SK-N-SH (cell line): ENCODE measurements around the gene INTU. TPM values are rescaled to one million over a fixed set of nuclear protein-coding genes. Genes with fewer than 3 reads are reported as not detected.
A peak's percentile ranks its signal among the peaks of the same experiment; 100 is the strongest.

Experiments used
- CTCF ChIA-PET: fragments of 300-600, 350-600 bp; formaldehyde crosslinking; extraction: SDS; loops from one replicate; lab custom pipeline; 2021; lab: Yijun Ruan, JAX
- POLR2A ChIA-PET: fragments of 350-600 bp; sonication (Branson Sonifier 250); formaldehyde crosslinking; extraction: SDS; loops from one replicate; lab custom pipeline; 2020; ENCODE audit warnings: antibody characterized with exemption, inconsistent platforms; lab: Yijun Ruan, JAX
- DNase-seq: peaks from one replicate; pipeline ENCODE4 v3.0.0; 2012
- H2AFZ ChIP-seq: fragments of 200-600 bp; sonication (generic); 2 replicates; pipeline ENCODE4 v1.8.1; 2016; ENCODE audit warnings: antibody characterized with exemption, mild to moderate bottlenecking, low read depth
- H3F3A ChIP-seq: fragments of 200-600 bp; sonication (generic); replicated peaks from 2 replicates; pipeline ENCODE3; 2016; ENCODE audit warnings: antibody characterized with exemption, mild to moderate bottlenecking; ENCODE audit not compliant: insufficient read depth
- H3K27ac ChIP-seq, 2 experiments: fragments of 200-500 bp in 1 of 2; fragments of 200-600 bp in 1 of 2; sonication (Bioruptor generic) in 1 of 2; sonication (generic), shearing (Covaris generic) in 1 of 2; 2 replicates each; pipeline versions ENCODE4 v1.5.1 to v1.6.1; 2014 to 2016; ENCODE audit warnings: low read depth in 2 of 2, inconsistent platforms in 1 of 2, low read length in 1 of 2, mild to moderate bottlenecking in 1 of 2, mixed read lengths in 1 of 2
- H3K27me3 ChIP-seq: fragments of 200-600 bp; sonication (generic), shearing (Covaris generic); 2 replicates; pipeline ENCODE4 v1.6.1; 2016; ENCODE audit warnings: mixed run types; ENCODE audit not compliant: insufficient read depth
- H3K36me3 ChIP-seq, 2 experiments: fragments of 200-500 bp in 1 of 2; fragments of 200-600 bp in 1 of 2; sonication (Bioruptor generic) in 1 of 2; sonication (generic) in 1 of 2; replicated peaks in 1 of 2; 2 replicates each; pipeline versions ENCODE3 to v1.5.1; 2014 to 2016; ENCODE audit warnings: low read length in 1 of 2, mild to moderate bottlenecking in 1 of 2; ENCODE audit not compliant: insufficient read depth in 2 of 2, control insufficient read depth in 1 of 2
- H3K4me1 ChIP-seq, 2 experiments: fragments of 200-500 bp in 1 of 2; fragments of 200-600 bp in 1 of 2; sonication (Bioruptor generic) in 1 of 2; sonication (generic), shearing (Covaris generic) in 1 of 2; 2 replicates each; pipeline versions ENCODE4 v1.5.1 to v1.6.1; 2014 to 2016; ENCODE audit warnings: low read depth in 1 of 2, low read length in 1 of 2, mixed run types in 1 of 2; ENCODE audit not compliant: insufficient read depth in 2 of 2, control insufficient read depth in 1 of 2
- H3K4me2 ChIP-seq: fragments of 200-600 bp; sonication (generic), shearing (Covaris generic); 2 replicates; pipeline ENCODE4 v1.6.1; 2017; ENCODE audit warnings: mixed run types
- H3K4me3 ChIP-seq, 2 experiments: fragments of 200-500 bp in 1 of 2; fragments of 200-600 bp in 1 of 2; sonication (Bioruptor generic) in 1 of 2; sonication (generic), shearing (Covaris generic) in 1 of 2; 2 replicates each; pipeline versions ENCODE4 v1.5.1 to v1.8.1; 2014 to 2016; ENCODE audit warnings: low read depth in 2 of 2, inconsistent platforms in 1 of 2, low read length in 1 of 2, mild to moderate bottlenecking in 1 of 2, mixed read lengths in 1 of 2, moderate library complexity in 1 of 2
- H3K79me2 ChIP-seq: fragments of 200-600 bp; sonication (generic); 2 replicates; pipeline ENCODE4 v1.8.1; 2017; ENCODE audit warnings: mild to moderate bottlenecking; ENCODE audit not compliant: insufficient read depth
- H3K9ac ChIP-seq: fragments of 200-600 bp; sonication (generic); 2 replicates; pipeline ENCODE4 v1.6.1; 2017; ENCODE audit warnings: mixed run types
- H3K9me2 ChIP-seq: fragments of 200-600 bp; sonication (generic); 2 replicates; pipeline ENCODE4 v1.6.1; 2017; ENCODE audit warnings: mixed run types
- H3K9me3 ChIP-seq: fragments of 200-600 bp; sonication (generic); 2 replicates; pipeline ENCODE4 v1.6.1; 2017; ENCODE audit warnings: mixed run types, mild to moderate bottlenecking, moderate library complexity
- H4K20me1 ChIP-seq: fragments of 200-600 bp; sonication (generic); 2 replicates; pipeline ENCODE4 v1.6.1; 2017; ENCODE audit warnings: mild to moderate bottlenecking, mixed run types; ENCODE audit not compliant: insufficient read depth
- CHD2 ChIP-seq: fragments of 150-350 bp; IDR thresholded peaks from 2 replicates; pipeline ENCODE4 v1.6.1; 2018; ENCODE audit warnings: low read length; ENCODE audit not compliant: partially characterized antibody
- EP300 ChIP-seq, 2 experiments: IDR thresholded peaks; 2 replicates each; pipeline versions ENCODE4 v1.4.0 to v1.6.1; 2012; ENCODE audit warnings: borderline replicate concordance in 1 of 2, low read depth in 1 of 2, low read length in 1 of 2
- FOSL2 ChIP-seq: IDR thresholded peaks from 2 replicates; pipeline ENCODE4 v1.4.0; 2012; ENCODE audit warnings: low read depth, mild to moderate bottlenecking, moderate library complexity, borderline replicate concordance
- FOXJ3 ChIP-seq: sonication (generic); formaldehyde crosslinking; IDR thresholded peaks from 2 replicates; pipeline ENCODE4 v1.5.1; 2020; ENCODE audit warnings: mild to moderate bottlenecking, missing genetic modification reagents
- JUND ChIP-seq: IDR thresholded peaks from 2 replicates; pipeline ENCODE4 v1.4.0; 2012
- MXI1 ChIP-seq: IDR thresholded peaks from 2 replicates; pipeline ENCODE4 v1.6.1; 2012; ENCODE audit warnings: mild to moderate bottlenecking, low read depth, low read length, improper control_type of control experiment
- NFIC ChIP-seq: IDR thresholded peaks from 2 replicates; pipeline ENCODE4 v1.4.0; 2012; ENCODE audit warnings: borderline replicate concordance
- PBX3 ChIP-seq: IDR thresholded peaks from 2 replicates; pipeline ENCODE4; 2012
- POLR2AphosphoS5 ChIP-seq: IDR thresholded peaks from 2 replicates; pipeline ENCODE4 v1.6.1; 2012; ENCODE audit warnings: low read depth, low read length
- RCOR1 ChIP-seq: fragments of 150-350 bp; IDR thresholded peaks from 2 replicates; pipeline ENCODE4 v1.6.1; 2017; ENCODE audit warnings: antibody characterized with exemption, low read length
- RFX5 ChIP-seq: IDR thresholded peaks from 2 replicates; pipeline ENCODE4 v1.6.1; 2012; ENCODE audit warnings: mild to moderate bottlenecking, improper control_type of control experiment, low read length
- RXRA ChIP-seq: IDR thresholded peaks from 2 replicates; pipeline ENCODE4 v1.4.0; 2012; ENCODE audit warnings: low read depth, mild to moderate bottlenecking, borderline replicate concordance
- SIN3A ChIP-seq: IDR thresholded peaks from 2 replicates; pipeline ENCODE4 v1.6.1; 2012; ENCODE audit warnings: low read depth, mild to moderate bottlenecking, low read length, moderate library complexity, borderline replicate concordance
- SMC3 ChIP-seq: IDR thresholded peaks from 2 replicates; pipeline ENCODE4 v1.6.1; 2012; ENCODE audit warnings: low read depth, low read length, improper control_type of control experiment
- TCF12 ChIP-seq: IDR thresholded peaks from 2 replicates; pipeline ENCODE4 v1.4.0; 2012
- TEAD4 ChIP-seq: IDR thresholded peaks from 2 replicates; pipeline ENCODE4 v1.4.0; 2012; ENCODE audit warnings: mild to moderate bottlenecking, borderline replicate concordance; ENCODE audit not compliant: insufficient read depth
- YY1 ChIP-seq: IDR thresholded peaks from 2 replicates; pipeline ENCODE4 v1.4.0; 2012; ENCODE audit warnings: low read depth, mild to moderate bottlenecking
- WGBS: methylation state at CpG from one replicate; pipeline ENCODE4 v1.1.6; 2017; ENCODE audit warnings: low lambda C conversion rate; 5-methylcytosine and 5-hydroxymethylcytosine counted together
- polyA plus RNA-seq, 3 experiments: library from polyadenylated mRNA; depleted of rRNA; stranded (reverse); fragments of >200 nt; gene quantifications; 2 replicates each; pipeline ENCODE4 v1.2.3, GENCODE V29; 2012
- TF ChIP-seq, protein P1 (sequence below): fragments of 150-350 bp; IDR thresholded peaks from 2 replicates; pipeline ENCODE4 v1.6.1; 2017; ENCODE audit warnings: antibody characterized with exemption, low read length, low read depth, borderline replicate concordance
- TF ChIP-seq, protein P2 (sequence below): fragments of 150-350 bp; IDR thresholded peaks from 2 replicates; pipeline ENCODE4 v1.6.1; 2016; ENCODE audit warnings: mild to moderate bottlenecking, low read depth, low read length

Gene INTU
- polyA plus RNA-seq, 1 of the 3 experiments (the other 2 are of a cell fraction): 3.3 TPM

- Histone ChIP-seq H4K20me1 (no peaks in the 10 kb centered on the region), H3K9me3 (no peaks in the 10 kb centered on the region), H2AFZ (peak overlapping the region; percentile 48), H3K4me2 (no peak overlapping the region), H3K36me3 (no peaks in the 10 kb centered on the region), H3K9me2 (no peaks in the 10 kb centered on the region), H3K4me3 (no peak overlapping the region), H3K27ac (no peak overlapping the region), H3K9ac (no peak overlapping the region), H3K79me2 (peaks cover 12% of the 10 kb centered on the region; the same call in 1 of the 2 replicates), H3K27me3 (no peaks in the 10 kb centered on the region), H3F3A (peaks cover 3% of the 10 kb centered on the region), H3K4me1 (peaks cover 0 to 5% of the 10 kb centered on the region in 2 experiments; a peak in 1 of 4 replicates)
- WGBS: 2% methylated on average over 2 of the region's 2 CpGs
- TF ChIP-seq CHD2 (no peak), JUND (peak; percentile 62), NFIC (peak; percentile 54), FOXJ3 (CRISPR knock-in tag) (no peak), FOSL2 (peak; percentile 55; the same call in 1 of the 2 replicates)
- ChIA-PET CTCF (interaction anchor here (1.0 to 1.5 kb wide), 3 partner anchors 9 to 102 kb away, joined by 3 to 4 read pairs (median 3); no protein-coding TSS in a partner anchor), POLR2A (no interaction called here)
- no peak for DNase-seq
Measured at GRCh38 chr4:127631420-127631819, 1.3 kb upstream of the INTU start.

- Histone ChIP-seq H3K27ac (peak overlapping the region in 1 of 2 experiments; percentile 81; a peak in 2 of 4 replicates), H3F3A (peaks cover 3% of the 10 kb centered on the region), H3K9me3 (no peaks in the 10 kb centered on the region), H3K36me3 (no peaks in the 10 kb centered on the region), H4K20me1 (no peaks in the 10 kb centered on the region), H3K4me2 (peak overlapping the region; percentile 85), H2AFZ (no peak overlapping the region), H3K27me3 (no peaks in the 10 kb centered on the region), H3K9me2 (no peaks in the 10 kb centered on the region), H3K4me3 (no peak overlapping the region; a peak in 1 of 4 replicates), H3K4me1 (peaks cover 0 to 5% of the 10 kb centered on the region in 2 experiments; a peak in 1 of 4 replicates), H3K9ac (no peak overlapping the region), H3K79me2 (peaks cover 16% of the 10 kb centered on the region)
- POLR2A ChIA-PET: no interaction called here
- WGBS: 56% methylated on average over 3 of the region's 3 CpGs
- no peak for DNase-seq
- CTCF ChIA-PET: interaction anchor here (2.0 kb wide), 1 partner anchor 12 kb away, joined by 8 read pairs; no protein-coding TSS in a partner anchor
- TF ChIP-seq TCF12 (no peak), FOSL2 (peak; percentile 10; the same call in 1 of the 2 replicates), PBX3 (0 out of 2 replicates have a peak, but pooled peaks have one; percentile 8), RCOR1 (no peak), SIN3A (no peak)
Measured at GRCh38 chr4:127634181-127634580, 1.4 kb downstream of the INTU start.

DNA sequence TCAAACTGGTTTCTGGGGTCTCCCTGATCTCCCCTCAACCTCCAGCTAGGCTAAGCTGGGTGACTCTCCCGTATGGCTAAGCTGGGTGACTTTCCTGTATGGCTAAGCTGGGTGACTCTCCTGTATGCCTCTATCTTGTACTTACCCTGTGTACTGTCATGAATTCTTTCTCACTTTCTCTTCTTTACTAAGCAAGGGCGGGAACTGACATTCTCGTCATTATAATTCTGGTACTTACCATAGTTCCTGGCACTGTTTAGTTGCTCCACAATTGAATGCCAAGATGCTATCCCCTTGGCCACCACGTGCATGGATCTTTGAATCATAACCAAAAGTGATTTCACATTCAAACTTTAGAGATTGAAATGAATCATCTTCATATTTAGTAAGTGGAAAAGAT, 8.8 kb downstream of the INTU start:
- Histone ChIP-seq H3K79me2 (peaks cover 4% of the 10 kb centered on the region; the same call in 1 of the 2 replicates), H4K20me1 (no peaks in the 10 kb centered on the region), H3K4me1 (no peaks in the 10 kb centered on the region; a peak in 1 of 4 replicates), H3K36me3 (peaks cover 8 to 13% of the 10 kb centered on the region in 2 experiments), H3K9ac (no peak overlapping the region), H3F3A (no peaks in the 10 kb centered on the region), H3K4me2 (no peak overlapping the region), H2AFZ (no peak overlapping the region), H3K4me3 (no peak overlapping the region), H3K9me3 (no peaks in the 10 kb centered on the region), H3K9me2 (no peaks in the 10 kb centered on the region), H3K27ac (no peak overlapping the region), H3K27me3 (no peaks in the 10 kb centered on the region)
- DNase-seq: no peak
- ChIA-PET CTCF (no interaction called here), POLR2A (no interaction called here)
- TF ChIP-seq RCOR1 (no peak), CHD2 (no peak), SIN3A (no peak), SMC3 (no peak), TCF12 (no peak), YY1 (no peak), JUND (no peak), MXI1 (no peak), TEAD4 (no peak), POLR2AphosphoS5 (no peak), NFIC (no peak), EP300 (IDR thresholded peaks at IDR 0.05; ENCODE audit: borderline replicate concordance in 1 of 2, low read depth in 1 of 2, low read length in 1 of 2) (no peak), RFX5 (no peak), RXRA (no peak)
- TF ChIP-seq, protein P1, sequence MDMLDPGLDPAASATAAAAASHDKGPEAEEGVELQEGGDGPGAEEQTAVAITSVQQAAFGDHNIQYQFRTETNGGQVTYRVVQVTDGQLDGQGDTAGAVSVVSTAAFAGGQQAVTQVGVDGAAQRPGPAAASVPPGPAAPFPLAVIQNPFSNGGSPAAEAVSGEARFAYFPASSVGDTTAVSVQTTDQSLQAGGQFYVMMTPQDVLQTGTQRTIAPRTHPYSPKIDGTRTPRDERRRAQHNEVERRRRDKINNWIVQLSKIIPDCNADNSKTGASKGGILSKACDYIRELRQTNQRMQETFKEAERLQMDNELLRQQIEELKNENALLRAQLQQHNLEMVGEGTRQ: no peak
- TF ChIP-seq, protein P2, sequence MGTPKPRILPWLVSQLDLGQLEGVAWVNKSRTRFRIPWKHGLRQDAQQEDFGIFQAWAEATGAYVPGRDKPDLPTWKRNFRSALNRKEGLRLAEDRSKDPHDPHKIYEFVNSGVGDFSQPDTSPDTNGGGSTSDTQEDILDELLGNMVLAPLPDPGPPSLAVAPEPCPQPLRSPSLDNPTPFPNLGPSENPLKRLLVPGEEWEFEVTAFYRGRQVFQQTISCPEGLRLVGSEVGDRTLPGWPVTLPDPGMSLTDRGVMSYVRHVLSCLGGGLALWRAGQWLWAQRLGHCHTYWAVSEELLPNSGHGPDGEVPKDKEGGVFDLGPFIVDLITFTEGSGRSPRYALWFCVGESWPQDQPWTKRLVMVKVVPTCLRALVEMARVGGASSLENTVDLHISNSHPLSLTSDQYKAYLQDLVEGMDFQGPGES: no peak
- WGBS: 82% methylated on average over 4 of the region's 4 CpGs
